SK-N-SH treated with all-trans-retinoic acid at 6 μM for 48 hours (cell line): ENCODE results near the gene CSF2.

Source experiments
- ATAC-seq: fragments of 200-7000 bp; cut with Tn5 transposase; 3 replicates; pipeline ENCODE4 v1.9.1; 2020; ENCODE audit warnings: mild to moderate bottlenecking, moderate library complexity
- ARNTL ChIP-seq: fragments of 450-650 bp; formaldehyde crosslinking; IDR thresholded peaks from 2 replicates; pipeline ENCODE4 v1.5.0; 2020; ENCODE audit warnings: low read depth, mild to moderate bottlenecking, moderate library complexity, borderline replicate concordance
- BACH2 ChIP-seq: fragments of 250-450 bp; sonication (Bioruptor Pico); IDR thresholded peaks from 2 replicates; pipeline ENCODE4 v1.9.0; 2021; ENCODE audit warnings: mild to moderate bottlenecking, borderline replicate concordance
- CREB5 ChIP-seq: fragments of 250-450 bp; sonication (Bioruptor Pico); IDR thresholded peaks from 2 replicates; pipeline ENCODE4 v1.5.1; 2020; ENCODE audit warnings: low read depth, mild to moderate bottlenecking, moderate library complexity
- CSDC2 ChIP-seq: fragments of 250-450 bp; sonication (Bioruptor Pico); IDR thresholded peaks from 2 replicates; pipeline ENCODE4 v1.5.0; 2020; ENCODE audit warnings: mild to moderate bottlenecking, moderate library complexity
- CSRNP3 ChIP-seq: fragments of 250-450 bp; sonication (Bioruptor Pico); IDR thresholded peaks from 2 replicates; pipeline ENCODE4 v1.5.1; 2021; ENCODE audit warnings: mild to moderate bottlenecking, moderate library complexity
- ESRRG ChIP-seq: fragments of 250-450 bp; sonication (Bioruptor Pico); IDR thresholded peaks from 2 replicates; pipeline ENCODE4 v1.6.1; 2021; ENCODE audit warnings: mild to moderate bottlenecking
- GLIS3 ChIP-seq: fragments of 250-450 bp; sonication (Bioruptor Pico); IDR thresholded peaks from 2 replicates; pipeline ENCODE4 v1.5.0; 2020; ENCODE audit warnings: mild to moderate bottlenecking, moderate library complexity
- ISL1 ChIP-seq: fragments of 250-450 bp; sonication (Bioruptor Pico); IDR thresholded peaks from 2 replicates; pipeline ENCODE4 v2.1.2; 2022; ENCODE audit warnings: mild to moderate bottlenecking, moderate library complexity
- OSR1 ChIP-seq: fragments of 250-450 bp; sonication (Bioruptor Pico); IDR thresholded peaks from 2 replicates; pipeline ENCODE4 v1.8.0; 2022; ENCODE audit warnings: moderate library complexity, mild to moderate bottlenecking, inconsistent platforms
- PATZ1 ChIP-seq: fragments of 250-450 bp; sonication (Bioruptor Pico); IDR thresholded peaks from 2 replicates; pipeline ENCODE4 v1.8.0; 2020; ENCODE audit warnings: mild to moderate bottlenecking, moderate library complexity, borderline replicate concordance
- POU6F1 ChIP-seq: fragments of 250-450 bp; sonication (Bioruptor Pico); IDR thresholded peaks from 2 replicates; pipeline ENCODE4 v1.8.0; 2021; ENCODE audit warnings: low read depth, mild to moderate bottlenecking, moderate library complexity, borderline replicate concordance
- PPARA ChIP-seq: fragments of 250-450 bp; sonication (Bioruptor Pico); IDR thresholded peaks from 2 replicates; pipeline ENCODE4 v1.5.0; 2020; ENCODE audit warnings: mild to moderate bottlenecking, borderline replicate concordance
- RARB ChIP-seq: fragments of 250-450 bp; sonication (Bioruptor Pico); IDR thresholded peaks from 2 replicates; pipeline ENCODE4 v1.8.0; 2021; ENCODE audit warnings: mild to moderate bottlenecking, moderate library complexity
- SNAI2 ChIP-seq: fragments of 250-450 bp; sonication (Bioruptor Pico); IDR thresholded peaks from 2 replicates; pipeline ENCODE4 v1.5.0; 2020; ENCODE audit warnings: mild to moderate bottlenecking, moderate library complexity
- TCF4 ChIP-seq: fragments of 250-450 bp; sonication (Bioruptor Pico); IDR thresholded peaks from 2 replicates; pipeline ENCODE4 v1.8.0; 2021; ENCODE audit warnings: mild to moderate bottlenecking, moderate library complexity, borderline replicate concordance
- TOX ChIP-seq: fragments of 250-450 bp; sonication (Bioruptor Pico); IDR thresholded peaks from 2 replicates; pipeline ENCODE4 v1.8.0; 2021; ENCODE audit warnings: mild to moderate bottlenecking, moderate library complexity, borderline replicate concordance
- TSHZ2 ChIP-seq: fragments of 250-450 bp; sonication (Bioruptor Pico); IDR thresholded peaks from 2 replicates; pipeline ENCODE4 v1.5.0; 2020; ENCODE audit warnings: mild to moderate bottlenecking, moderate library complexity
- ZC3H10 ChIP-seq: fragments of 250-450 bp; sonication (Bioruptor Pico); IDR thresholded peaks from 2 replicates; pipeline ENCODE4 v1.5.1; 2021; ENCODE audit warnings: mild to moderate bottlenecking, moderate library complexity
- ZFP30 ChIP-seq: fragments of 450-650 bp; formaldehyde crosslinking; IDR thresholded peaks from 2 replicates; pipeline ENCODE4 v1.5.0; 2022; ENCODE audit warnings: mild to moderate bottlenecking, moderate library complexity
- ZNF565 ChIP-seq: fragments of 450-650 bp; formaldehyde crosslinking; conservative IDR thresholded peaks from 2 replicates; pipeline ENCODE4 v1.5.0; 2020; ENCODE audit warnings: low read depth, mild to moderate bottlenecking, moderate library complexity
- ZNF70 ChIP-seq: fragments of 450-650 bp; formaldehyde crosslinking; IDR thresholded peaks from 2 replicates; pipeline ENCODE4 v1.5.0; 2020; ENCODE audit warnings: mild to moderate bottlenecking, moderate library complexity
- ZNF8 ChIP-seq: fragments of 450-650 bp; formaldehyde crosslinking; IDR thresholded peaks from 2 replicates; pipeline ENCODE4 v1.5.0; 2020; ENCODE audit warnings: mild to moderate bottlenecking, moderate library complexity

Gene CSF2

GRCh38 chr5:132046880-132047299 is 26.7 kb upstream of the CSF2 start:
- ATAC-seq: no peak
- TF ChIP-seq BACH2 (CRISPR knock-in tag): no peak
- no peak for TF ChIP-seq GLIS3 (CRISPR knock-in tag)
- no peak for TF ChIP-seq ZNF565 (CRISPR knock-in tag)
- TF ChIP-seq PPARA (CRISPR knock-in tag): no peak
- TF ChIP-seq OSR1: no peak
- no peak for TF ChIP-seq TCF4 (CRISPR knock-in tag)
- TF ChIP-seq ZFP30 (CRISPR knock-in tag): no peak
- no peak for TF ChIP-seq CSDC2 (CRISPR knock-in tag)
- TF ChIP-seq TOX: no peak
- no peak for TF ChIP-seq ZC3H10
- no peak for TF ChIP-seq ESRRG (CRISPR knock-in tag)
- TF ChIP-seq TSHZ2 (CRISPR knock-in tag): no peak
- TF ChIP-seq ZNF8 (CRISPR knock-in tag): no peak
- no peak for TF ChIP-seq CSRNP3 (CRISPR knock-in tag)
- no peak for TF ChIP-seq ZNF70
- no peak for TF ChIP-seq SNAI2 (CRISPR knock-in tag)
- no peak for TF ChIP-seq RARB (CRISPR knock-in tag)
- no peak for TF ChIP-seq ISL1 (CRISPR knock-in tag)
- TF ChIP-seq POU6F1 (CRISPR knock-in tag): no peak
- TF ChIP-seq ARNTL (CRISPR knock-in tag): no peak
- TF ChIP-seq, all 23 proteins: peak for 0

- TF ChIP-seq CSDC2 (CRISPR knock-in tag) (no peak), RARB (CRISPR knock-in tag) (no peak), ZNF8 (CRISPR knock-in tag) (no peak), OSR1 (no peak), SNAI2 (CRISPR knock-in tag) (no peak), ESRRG (CRISPR knock-in tag) (no peak), TSHZ2 (CRISPR knock-in tag) (no peak), ZC3H10 (no peak), PATZ1 (CRISPR knock-in tag) (no peak), CSRNP3 (CRISPR knock-in tag) (no peak), POU6F1 (CRISPR knock-in tag) (no peak), ZFP30 (CRISPR knock-in tag) (no peak), CREB5 (CRISPR knock-in tag) (no peak), BACH2 (CRISPR knock-in tag) (no peak), ZNF70 (no peak), TCF4 (CRISPR knock-in tag) (no peak), ISL1 (CRISPR knock-in tag) (no peak)
- no peak for ATAC-seq
Observed at GRCh38 chr5:132049093-132049492, 24.5 kb upstream of the CSF2 start.
